EH (cell line): ENCODE measurements around the gene CCDC157.

ENCODE experiments used
- DNase-seq: peaks from one replicate; pipeline ENCODE4 v3.0.0-alpha.2; 2015; ENCODE audit warnings: low read depth

CCDC157 gene

GRCh38 chr22:30416403-30416802 is 59.6 kb downstream of the CCDC157 start:
- DNase-seq = no peak

GRCh38 chr22:30416837-30417236 is 60.0 kb downstream of the CCDC157 start:
- no peak for DNase-seq

- peak; percentile 88 for DNase-seq
Measured at GRCh38 chr22:30420347-30421125, 63.7 kb downstream of the CCDC157 start.

GRCh38 chr22:30421695-30422480 is 65.1 kb downstream of the CCDC157 start:
- DNase-seq = peak; percentile 24

- DNase-seq = peak; percentile 97
Measured at GRCh38 chr22:30422481-30423300, 65.9 kb downstream of the CCDC157 start.

GRCh38 chr22:30423301-30423958 is 66.6 kb downstream of the CCDC157 start:
- DNase-seq = no peak

GRCh38 chr22:30423959-30424533 is 67.2 kb downstream of the CCDC157 start:
- peak; percentile 100 for DNase-seq

GRCh38 chr22:30424534-30425326 is 67.9 kb downstream of the CCDC157 start:
- DNase-seq = peak; percentile 52

- no peak for DNase-seq
Measured at GRCh38 chr22:30425327-30425615, 68.5 kb downstream of the CCDC157 start.

- peak; percentile 69 for DNase-seq
Measured at GRCh38 chr22:30425616-30426387, 69.0 kb downstream of the CCDC157 start, which contains the start of gene MTFP1. Gene MTFP1, plus strand, starts transcription at chr22:30425768. Its CDS starts 112 bp downstream, at chr22:30425880.
